Measurements from ENCODE around the gene SMARCAL1. TPM values are rescaled to one million over a fixed set of nuclear protein-coding genes. Genes with fewer than 3 reads are reported as not detected.

The SMARCAL1 gene
- total and polyA plus RNA-seq, 2 of the 4 experiments (the other 2 are of a cell fraction) = 13.6 to 21.0 TPM

DNA sequence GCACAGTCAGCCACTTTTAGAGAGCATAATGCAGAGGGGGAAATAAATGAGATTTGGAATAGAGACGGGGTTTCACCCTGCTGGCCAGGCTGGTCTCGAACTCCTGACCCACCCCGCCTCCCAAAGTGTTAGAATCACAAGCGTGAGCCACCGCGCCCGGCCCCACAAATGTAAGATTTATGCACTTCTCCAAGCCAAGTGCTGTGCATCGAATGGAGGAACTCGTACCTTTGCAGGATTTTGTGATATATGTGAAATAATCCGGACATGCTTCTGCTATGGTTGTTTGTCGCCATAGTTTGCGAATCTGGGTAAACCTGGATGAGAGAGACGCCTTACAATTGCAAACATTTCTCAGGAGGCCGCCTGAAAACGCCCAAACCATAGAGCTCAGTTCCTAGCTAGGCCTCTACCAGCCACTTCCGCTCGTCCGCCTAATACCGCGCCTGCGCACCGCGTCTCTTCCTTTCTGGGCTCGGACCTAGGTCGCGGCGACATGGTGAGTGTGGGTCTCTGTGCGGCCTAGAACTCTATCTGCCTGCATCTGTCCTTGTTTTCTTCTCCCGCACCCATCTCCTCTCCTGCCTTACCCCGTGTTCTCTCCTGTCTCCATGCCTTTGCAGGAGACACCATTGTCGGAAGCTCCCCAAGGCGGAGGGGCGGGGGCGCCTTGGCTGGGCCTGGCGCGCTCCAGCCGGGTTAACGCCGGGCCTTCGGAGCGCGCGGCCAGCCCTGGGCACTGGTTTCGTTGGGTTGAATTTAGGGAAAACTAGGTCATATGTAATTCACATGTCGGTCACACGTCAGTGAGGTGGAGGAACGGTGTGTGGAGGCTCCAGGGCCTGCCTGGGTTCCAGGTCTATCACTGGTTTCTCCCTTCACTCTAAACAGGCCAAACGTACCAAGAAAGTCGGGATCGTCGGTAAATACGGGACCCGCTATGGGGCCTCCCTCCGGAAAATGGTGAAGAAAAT, 86.4 kb downstream of the SMARCAL1 start, which contains the start of gene RPL37A:
RPL37A (plus strand) TSS at position 466 of the 974 bp plus-strand sequence; CDS start at position 497, 31 bp downstream.
- peak within 1 kb of the TSS; percentile 10; the same call in 1 of the 2 replicates for H2BK20ac ChIP-seq (ENCODE audit: low read depth, low read length)
- H3K23ac ChIP-seq (ENCODE audit: low read depth, low read length) = peak within 1 kb of the TSS; percentile 89
- H2AFZ ChIP-seq (replicated peaks; ENCODE audit: low read length, poor library complexity) = peak within 1 kb of the TSS; percentile 87
- peak within 1 kb of the TSS; percentile 89 for H4K5ac ChIP-seq (ENCODE audit: low read depth, low read length)
- H2BK120ac ChIP-seq (ENCODE audit: low read depth, low read length) = peak within 1 kb of the TSS; percentile 70
- H3K14ac ChIP-seq (replicated peaks; ENCODE audit: low read depth, low read length) = peak within 1 kb of the TSS; percentile 94
- peaks cover 16% of the 10 kb centered on the region for H3K9me1 ChIP-seq (ENCODE audit: insufficient read depth, low read length)
- ChIA-PET CTCF (no interaction called here), POLR2A (ENCODE audit: unreplicated experiment) (interaction anchor here (0.5 kb wide), 2 partner anchors 8 to 197 kb away, joined by 4 to 12 read pairs; no protein-coding TSS in a partner anchor)
- H2BK15ac ChIP-seq (ENCODE audit: low read depth, low read length) = peak within 1 kb of the TSS; percentile 17; the same call in 2 of the 3 replicates
- H3K18ac ChIP-seq (ENCODE audit: low read depth, low read length) = peak within 1 kb of the TSS; percentile 68
- H2BK5ac ChIP-seq (ENCODE audit: low read depth, low read length, poor library complexity, severe bottlenecking) = peak within 1 kb of the TSS; percentile 85
- intact Hi-C loops (cut with micrococcal nuclease) = loop anchor here (2.0 kb wide), 3 partner anchors 126 to 388 kb away; partner anchors contain the start of gene MARCHF4
- H3K56ac ChIP-seq (ENCODE audit: extremely low read depth, insufficient read depth, low read length) = peak within 1 kb of the TSS; percentile 97
- peak within 1 kb of the TSS; percentile 84 for H4K91ac ChIP-seq (ENCODE audit: insufficient read depth, low read depth, low read length)
- ATAC-seq (ENCODE audit: low read depth) (peak; percentile 90), DNase-seq (peak; percentile 96)
- BruUV-seq (replicated peaks) = TSS peak; percentile 64
- H2AK5ac ChIP-seq (ENCODE audit: low read depth, low read length) = peak within 1 kb of the TSS; percentile 98
- H3K4me2 ChIP-seq (ENCODE audit: low read depth, low read length) = peak within 1 kb of the TSS; percentile 100
- H4K20me1 ChIP-seq (ENCODE audit: insufficient read depth, low read length) = peaks cover 44% of the 10 kb centered on the region
- no peaks in the 10 kb centered on the region for H3K9me3 ChIP-seq (ENCODE audit: control insufficient read depth, insufficient read depth, low read length)
- H3K27me3 ChIP-seq (ENCODE audit: control insufficient read depth, insufficient read depth, low read length) = no peaks in the 10 kb centered on the region
- WGBS, 2 experiments (ENCODE audit: extremely low coverage in 2 of 2, insufficient read length in 1 of 2) = no CpG with 5 or more reads among the region's 54 CpGs
- H3K4me3 ChIP-seq (ENCODE audit: insufficient read depth, low read depth, low read length) = peak within 1 kb of the TSS; percentile 92
- peaks cover 11% of the 10 kb centered on the region for H3K4me1 ChIP-seq (ENCODE audit: control insufficient read depth, insufficient read depth, low read length)
- peak within 1 kb of the TSS; percentile 93 for H3K4ac ChIP-seq (ENCODE audit: low read depth, low read length)
- peaks cover 33% of the 10 kb centered on the region for H3K36me3 ChIP-seq (ENCODE audit: control insufficient read depth, insufficient read depth, low read length)
- peak within 1 kb of the TSS; percentile 93 for H2AK9ac ChIP-seq (replicated peaks; ENCODE audit: low read depth, low read length, poor library complexity)
- peak within 1 kb of the TSS; percentile 98 for H3K9ac ChIP-seq (ENCODE audit: low read depth, low read length)
- peaks cover 39 to 74% of the 10 kb centered on the region in 2 experiments for H3K79me1 ChIP-seq (ENCODE audit: low read depth in 1 of 2, low read length in 2 of 2)
- peak within 1 kb of the TSS; percentile 89 for H3K27ac ChIP-seq (ENCODE audit: insufficient read depth, low read length)
- H4K8ac ChIP-seq (ENCODE audit: low read depth in 2 of 2, low read length in 2 of 2) = peak within 1 kb of the TSS; percentile 74 to 93
- dilution Hi-C loops (cut with HindIII; ENCODE audit: low sequenced_read_pairs, unreplicated experiment) = no loop called here
- in situ Hi-C loops (cut with MboI; ENCODE audit: low sequenced_read_pairs) = no loop called here
- TF ChIP-seq RAD21 (IDR thresholded peaks at IDR 0.05; ENCODE audit: low read length) (no peak), FOS (IDR thresholded peaks at IDR 0.05; ENCODE audit: low read depth, low read length) (no peak), MXI1 (IDR thresholded peaks at IDR 0.05; ENCODE audit: borderline replicate concordance, low read depth, low read length) (peak; percentile 77), MAZ (IDR thresholded peaks at IDR 0.05; ENCODE audit: borderline replicate concordance, low read depth, low read length) (peak; percentile 68; the same call in 1 of the 2 replicates), MAFK (IDR thresholded peaks at IDR 0.05; ENCODE audit: low read depth, low read length) (no peak), NFE2L2 (IDR thresholded peaks at IDR 0.05; ENCODE audit: low read depth, low read length) (no peak), CEBPB (IDR thresholded peaks at IDR 0.05; ENCODE audit: low read depth, low read length) (no peak), BHLHE40 (IDR thresholded peaks at IDR 0.05; ENCODE audit: low read depth, low read length) (no peak), RCOR1 (IDR thresholded peaks at IDR 0.05; ENCODE audit: insufficient replicate concordance, low read length) (no peak), POLR2A (IDR thresholded peaks at IDR 0.05; ENCODE audit: low read depth, low read length) (peak; percentile 97)
- TF ChIP-seq, protein P1, sequence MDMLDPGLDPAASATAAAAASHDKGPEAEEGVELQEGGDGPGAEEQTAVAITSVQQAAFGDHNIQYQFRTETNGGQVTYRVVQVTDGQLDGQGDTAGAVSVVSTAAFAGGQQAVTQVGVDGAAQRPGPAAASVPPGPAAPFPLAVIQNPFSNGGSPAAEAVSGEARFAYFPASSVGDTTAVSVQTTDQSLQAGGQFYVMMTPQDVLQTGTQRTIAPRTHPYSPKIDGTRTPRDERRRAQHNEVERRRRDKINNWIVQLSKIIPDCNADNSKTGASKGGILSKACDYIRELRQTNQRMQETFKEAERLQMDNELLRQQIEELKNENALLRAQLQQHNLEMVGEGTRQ (IDR thresholded peaks at IDR 0.05; ENCODE audit: low read depth, low read length) = no peak
- TF ChIP-seq, protein P2, sequence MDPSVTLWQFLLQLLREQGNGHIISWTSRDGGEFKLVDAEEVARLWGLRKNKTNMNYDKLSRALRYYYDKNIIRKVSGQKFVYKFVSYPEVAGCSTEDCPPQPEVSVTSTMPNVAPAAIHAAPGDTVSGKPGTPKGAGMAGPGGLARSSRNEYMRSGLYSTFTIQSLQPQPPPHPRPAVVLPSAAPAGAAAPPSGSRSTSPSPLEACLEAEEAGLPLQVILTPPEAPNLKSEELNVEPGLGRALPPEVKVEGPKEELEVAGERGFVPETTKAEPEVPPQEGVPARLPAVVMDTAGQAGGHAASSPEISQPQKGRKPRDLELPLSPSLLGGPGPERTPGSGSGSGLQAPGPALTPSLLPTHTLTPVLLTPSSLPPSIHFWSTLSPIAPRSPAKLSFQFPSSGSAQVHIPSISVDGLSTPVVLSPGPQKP (IDR thresholded peaks at IDR 0.05; ENCODE audit: borderline replicate concordance, low read depth, low read length) = no peak
- TF ChIP-seq, protein P3, sequence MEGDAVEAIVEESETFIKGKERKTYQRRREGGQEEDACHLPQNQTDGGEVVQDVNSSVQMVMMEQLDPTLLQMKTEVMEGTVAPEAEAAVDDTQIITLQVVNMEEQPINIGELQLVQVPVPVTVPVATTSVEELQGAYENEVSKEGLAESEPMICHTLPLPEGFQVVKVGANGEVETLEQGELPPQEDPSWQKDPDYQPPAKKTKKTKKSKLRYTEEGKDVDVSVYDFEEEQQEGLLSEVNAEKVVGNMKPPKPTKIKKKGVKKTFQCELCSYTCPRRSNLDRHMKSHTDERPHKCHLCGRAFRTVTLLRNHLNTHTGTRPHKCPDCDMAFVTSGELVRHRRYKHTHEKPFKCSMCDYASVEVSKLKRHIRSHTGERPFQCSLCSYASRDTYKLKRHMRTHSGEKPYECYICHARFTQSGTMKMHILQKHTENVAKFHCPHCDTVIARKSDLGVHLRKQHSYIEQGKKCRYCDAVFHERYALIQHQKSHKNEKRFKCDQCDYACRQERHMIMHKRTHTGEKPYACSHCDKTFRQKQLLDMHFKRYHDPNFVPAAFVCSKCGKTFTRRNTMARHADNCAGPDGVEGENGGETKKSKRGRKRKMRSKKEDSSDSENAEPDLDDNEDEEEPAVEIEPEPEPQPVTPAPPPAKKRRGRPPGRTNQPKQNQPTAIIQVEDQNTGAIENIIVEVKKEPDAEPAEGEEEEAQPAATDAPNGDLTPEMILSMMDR (conservative IDR thresholded peaks at IDR 0.05; ENCODE audit: low read depth, low read length) = no peak

All from IMR-90 (cell line).